ENCODE results near the gene C4orf50.

DNA sequence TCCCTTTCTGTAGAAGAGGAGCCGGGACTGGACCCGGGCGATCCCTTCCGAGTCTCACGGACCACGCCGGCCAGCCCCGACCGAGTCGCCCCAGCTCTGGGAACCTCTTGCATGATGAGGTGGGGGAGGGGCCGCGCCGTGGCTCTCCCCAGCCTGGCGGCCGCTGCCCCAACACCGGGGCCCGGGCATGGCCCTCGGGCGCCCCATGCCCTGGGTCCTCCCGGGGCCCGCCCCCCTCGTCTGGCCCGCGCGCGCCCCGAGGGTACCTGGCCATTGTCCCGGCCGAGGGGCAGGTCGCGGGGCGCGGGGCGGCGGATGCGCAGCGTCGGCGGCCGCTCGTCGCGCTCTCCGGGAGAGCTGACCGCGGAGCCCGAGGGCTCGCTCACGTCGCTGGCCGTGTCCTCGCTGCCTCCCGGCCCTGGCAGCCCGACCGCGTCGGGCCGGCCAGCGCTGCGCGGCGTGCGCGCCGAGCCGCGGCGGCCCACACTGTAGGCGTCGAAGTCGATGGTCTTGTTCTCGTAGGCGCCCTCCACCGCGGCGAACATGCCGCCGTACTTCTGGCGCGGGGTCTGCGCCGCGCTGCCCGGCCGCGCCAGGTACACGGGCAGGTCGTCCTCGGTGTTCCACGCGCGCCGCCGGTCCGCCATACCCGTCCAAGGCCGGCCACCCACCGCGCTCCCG, 125.8 kb downstream of the C4orf50 start:
- TF ChIP-seq, protein P1, sequence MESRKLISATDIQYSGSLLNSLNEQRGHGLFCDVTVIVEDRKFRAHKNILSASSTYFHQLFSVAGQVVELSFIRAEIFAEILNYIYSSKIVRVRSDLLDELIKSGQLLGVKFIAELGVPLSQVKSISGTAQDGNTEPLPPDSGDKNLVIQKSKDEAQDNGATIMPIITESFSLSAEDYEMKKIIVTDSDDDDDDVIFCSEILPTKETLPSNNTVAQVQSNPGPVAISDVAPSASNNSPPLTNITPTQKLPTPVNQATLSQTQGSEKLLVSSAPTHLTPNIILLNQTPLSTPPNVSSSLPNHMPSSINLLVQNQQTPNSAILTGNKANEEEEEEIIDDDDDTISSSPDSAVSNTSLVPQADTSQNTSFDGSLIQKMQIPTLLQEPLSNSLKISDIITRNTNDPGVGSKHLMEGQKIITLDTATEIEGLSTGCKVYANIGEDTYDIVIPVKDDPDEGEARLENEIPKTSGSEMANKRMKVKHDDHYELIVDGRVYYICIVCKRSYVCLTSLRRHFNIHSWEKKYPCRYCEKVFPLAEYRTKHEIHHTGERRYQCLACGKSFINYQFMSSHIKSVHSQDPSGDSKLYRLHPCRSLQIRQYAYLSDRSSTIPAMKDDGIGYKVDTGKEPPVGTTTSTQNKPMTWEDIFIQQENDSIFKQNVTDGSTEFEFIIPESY (IDR thresholded peaks at IDR 0.05) = no peak
- TF ChIP-seq, protein P2, sequence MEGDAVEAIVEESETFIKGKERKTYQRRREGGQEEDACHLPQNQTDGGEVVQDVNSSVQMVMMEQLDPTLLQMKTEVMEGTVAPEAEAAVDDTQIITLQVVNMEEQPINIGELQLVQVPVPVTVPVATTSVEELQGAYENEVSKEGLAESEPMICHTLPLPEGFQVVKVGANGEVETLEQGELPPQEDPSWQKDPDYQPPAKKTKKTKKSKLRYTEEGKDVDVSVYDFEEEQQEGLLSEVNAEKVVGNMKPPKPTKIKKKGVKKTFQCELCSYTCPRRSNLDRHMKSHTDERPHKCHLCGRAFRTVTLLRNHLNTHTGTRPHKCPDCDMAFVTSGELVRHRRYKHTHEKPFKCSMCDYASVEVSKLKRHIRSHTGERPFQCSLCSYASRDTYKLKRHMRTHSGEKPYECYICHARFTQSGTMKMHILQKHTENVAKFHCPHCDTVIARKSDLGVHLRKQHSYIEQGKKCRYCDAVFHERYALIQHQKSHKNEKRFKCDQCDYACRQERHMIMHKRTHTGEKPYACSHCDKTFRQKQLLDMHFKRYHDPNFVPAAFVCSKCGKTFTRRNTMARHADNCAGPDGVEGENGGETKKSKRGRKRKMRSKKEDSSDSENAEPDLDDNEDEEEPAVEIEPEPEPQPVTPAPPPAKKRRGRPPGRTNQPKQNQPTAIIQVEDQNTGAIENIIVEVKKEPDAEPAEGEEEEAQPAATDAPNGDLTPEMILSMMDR (IDR thresholded peaks at IDR 0.05; ENCODE audit: low read depth, low read length, missing input control) = no peak
